ENCODE results near the gene TRAF3IP3.
"Not testable (repeated sequence)": the region's sequence is repeated elsewhere in the genome, so short reads cannot be mapped to it uniquely, and the experiment has no call there.

The TRAF3IP3 gene

DNA sequence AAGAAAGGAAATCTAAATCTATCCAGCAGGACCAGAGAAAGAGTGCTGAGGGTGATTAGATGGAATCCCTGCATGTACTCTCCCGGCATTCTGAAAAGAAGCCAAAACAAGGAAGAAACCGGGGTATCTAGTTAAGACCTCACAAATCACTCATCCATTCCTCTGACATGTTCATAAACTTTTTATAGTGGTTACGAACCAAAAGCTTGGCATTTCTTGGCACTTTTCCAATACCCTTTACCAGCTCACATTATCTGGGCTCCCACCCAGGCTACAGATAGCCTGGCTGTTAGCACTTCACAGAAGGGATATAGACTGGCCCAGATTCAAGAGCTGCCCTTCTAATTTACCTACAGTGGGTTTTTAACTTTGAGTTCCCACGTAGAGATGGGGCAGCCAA lies 30.3 kb downstream of the TRAF3IP3 start:
- TF ChIP-seq, protein P1, sequence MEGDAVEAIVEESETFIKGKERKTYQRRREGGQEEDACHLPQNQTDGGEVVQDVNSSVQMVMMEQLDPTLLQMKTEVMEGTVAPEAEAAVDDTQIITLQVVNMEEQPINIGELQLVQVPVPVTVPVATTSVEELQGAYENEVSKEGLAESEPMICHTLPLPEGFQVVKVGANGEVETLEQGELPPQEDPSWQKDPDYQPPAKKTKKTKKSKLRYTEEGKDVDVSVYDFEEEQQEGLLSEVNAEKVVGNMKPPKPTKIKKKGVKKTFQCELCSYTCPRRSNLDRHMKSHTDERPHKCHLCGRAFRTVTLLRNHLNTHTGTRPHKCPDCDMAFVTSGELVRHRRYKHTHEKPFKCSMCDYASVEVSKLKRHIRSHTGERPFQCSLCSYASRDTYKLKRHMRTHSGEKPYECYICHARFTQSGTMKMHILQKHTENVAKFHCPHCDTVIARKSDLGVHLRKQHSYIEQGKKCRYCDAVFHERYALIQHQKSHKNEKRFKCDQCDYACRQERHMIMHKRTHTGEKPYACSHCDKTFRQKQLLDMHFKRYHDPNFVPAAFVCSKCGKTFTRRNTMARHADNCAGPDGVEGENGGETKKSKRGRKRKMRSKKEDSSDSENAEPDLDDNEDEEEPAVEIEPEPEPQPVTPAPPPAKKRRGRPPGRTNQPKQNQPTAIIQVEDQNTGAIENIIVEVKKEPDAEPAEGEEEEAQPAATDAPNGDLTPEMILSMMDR (IDR thresholded peaks at IDR 0.05; ENCODE audit: low read depth, low read length, missing control alignments): no peak
- in situ Hi-C loops (cut with HindIII; ENCODE audit: low sequenced_read_pairs): no loop called here
- no peak for DNase-seq (ENCODE audit: low read depth)
- no peak overlapping the region for H3K4me3 ChIP-seq (ENCODE audit: low read depth, low read length)

DNA sequence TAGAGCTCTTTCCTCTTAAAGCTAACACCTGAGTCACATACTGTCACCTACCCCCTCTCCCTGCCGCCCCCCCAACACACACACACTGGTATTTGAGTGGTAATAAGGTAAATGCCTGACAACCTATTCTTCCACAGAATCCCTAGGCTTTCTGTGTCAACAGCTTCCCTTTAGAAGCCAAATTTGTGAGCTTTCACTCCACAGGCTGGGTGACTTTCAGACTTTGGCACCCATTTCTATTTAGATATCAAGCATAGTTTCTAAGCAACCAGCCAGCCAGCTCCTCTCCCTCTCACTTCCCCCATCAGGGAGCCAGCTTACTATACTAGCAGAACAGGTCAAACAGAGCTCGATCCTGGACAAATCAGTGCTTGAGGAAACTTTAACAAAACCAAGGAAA lies 31.7 kb downstream of the TRAF3IP3 start:
- DNase-seq (ENCODE audit: low read depth): no peak
- no peak overlapping the region for H3K4me3 ChIP-seq (ENCODE audit: low read depth, low read length)
- in situ Hi-C loops (cut with HindIII; ENCODE audit: low sequenced_read_pairs): no loop called here
- TF ChIP-seq, protein P1 (IDR thresholded peaks at IDR 0.05; ENCODE audit: low read depth, low read length, missing control alignments): no peak

DNA sequence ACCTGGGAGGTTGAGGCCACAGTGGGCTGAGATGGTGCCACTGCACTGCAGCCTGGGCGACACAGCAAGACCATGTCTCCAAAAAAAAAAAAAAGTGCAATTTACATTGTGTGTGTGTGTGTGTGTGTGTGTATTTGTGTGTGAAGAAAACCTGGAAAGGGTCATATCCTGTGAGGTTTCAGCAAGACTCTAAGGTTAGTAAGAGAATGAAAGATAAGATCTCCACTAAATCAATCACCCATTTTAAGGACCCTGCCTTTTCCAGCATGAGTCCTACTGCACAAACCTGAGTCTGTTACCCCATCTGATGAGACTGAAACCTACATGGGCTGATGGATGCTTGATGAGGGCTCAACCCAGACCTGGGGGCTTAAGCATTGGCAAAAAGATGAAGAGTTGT lies 33.4 kb downstream of the TRAF3IP3 start:
- in situ Hi-C loops (cut with HindIII; ENCODE audit: low sequenced_read_pairs): no loop called here
- DNase-seq (ENCODE audit: low read depth): no peak
- TF ChIP-seq, protein P1 (IDR thresholded peaks at IDR 0.05; ENCODE audit: low read depth, low read length, missing control alignments): no peak
- no peak overlapping the region for H3K4me3 ChIP-seq (ENCODE audit: low read depth, low read length)

GRCh38 chr1:209790286-209791193 lies 34.7 kb downstream of the TRAF3IP3 start:
- DNase-seq (ENCODE audit: low read depth): no peak
- TF ChIP-seq, protein P1 (IDR thresholded peaks at IDR 0.05; ENCODE audit: low read depth, low read length, missing control alignments): no peak
- H3K4me3 ChIP-seq (ENCODE audit: low read depth, low read length): no peak overlapping the region
- in situ Hi-C loops (cut with HindIII; ENCODE audit: low sequenced_read_pairs): no loop called here

DNA sequence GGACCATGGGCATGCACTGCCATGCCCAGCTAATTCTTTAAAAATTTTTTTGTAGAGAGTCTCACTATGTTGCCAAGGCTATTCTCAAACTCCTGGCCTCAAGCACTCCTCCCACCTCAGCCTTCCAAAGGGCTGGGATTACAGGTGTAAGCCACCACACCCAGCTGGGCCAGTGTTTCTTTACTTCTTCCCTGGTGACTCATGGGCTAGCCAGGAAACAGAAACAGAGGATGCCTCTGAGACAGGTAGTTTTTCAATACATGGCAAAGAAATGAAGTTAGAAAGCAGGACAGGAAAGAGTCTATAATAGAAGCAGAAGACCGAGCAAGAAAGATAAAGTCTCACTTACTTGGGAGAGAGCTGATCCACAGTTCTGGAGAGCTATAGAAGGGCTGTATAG lies 36.1 kb downstream of the TRAF3IP3 start:
- in situ Hi-C loops (cut with HindIII; ENCODE audit: low sequenced_read_pairs): no loop called here
- no peak overlapping the region for H3K4me3 ChIP-seq (ENCODE audit: low read depth, low read length)
- TF ChIP-seq, protein P1 (IDR thresholded peaks at IDR 0.05; ENCODE audit: low read depth, low read length, missing control alignments): no peak
- DNase-seq (ENCODE audit: low read depth): no peak

DNA sequence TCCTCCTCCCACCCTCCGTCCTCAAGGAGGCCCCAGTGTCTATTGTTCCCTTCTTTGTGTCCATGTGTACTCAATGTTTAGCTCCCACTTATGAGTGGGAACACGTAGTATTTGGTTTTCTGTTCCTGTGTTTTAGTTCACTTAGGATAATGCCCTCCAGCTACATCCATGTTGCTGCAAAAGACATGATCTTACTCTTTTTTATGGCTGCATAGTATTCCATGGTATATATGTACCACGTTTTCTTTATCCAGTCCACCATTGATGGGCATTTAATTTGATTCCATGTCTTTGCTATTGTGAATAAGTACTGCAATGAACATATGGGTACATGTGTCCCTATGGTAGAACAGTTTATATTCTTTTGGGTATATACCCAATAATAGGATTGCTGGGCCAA lies 37.9 kb downstream of the TRAF3IP3 start:
- H3K4me3 ChIP-seq (ENCODE audit: low read depth, low read length); in situ Hi-C loops (cut with HindIII; ENCODE audit: low sequenced_read_pairs); DNase-seq (ENCODE audit: low read depth): not testable (repeated sequence)

DNA sequence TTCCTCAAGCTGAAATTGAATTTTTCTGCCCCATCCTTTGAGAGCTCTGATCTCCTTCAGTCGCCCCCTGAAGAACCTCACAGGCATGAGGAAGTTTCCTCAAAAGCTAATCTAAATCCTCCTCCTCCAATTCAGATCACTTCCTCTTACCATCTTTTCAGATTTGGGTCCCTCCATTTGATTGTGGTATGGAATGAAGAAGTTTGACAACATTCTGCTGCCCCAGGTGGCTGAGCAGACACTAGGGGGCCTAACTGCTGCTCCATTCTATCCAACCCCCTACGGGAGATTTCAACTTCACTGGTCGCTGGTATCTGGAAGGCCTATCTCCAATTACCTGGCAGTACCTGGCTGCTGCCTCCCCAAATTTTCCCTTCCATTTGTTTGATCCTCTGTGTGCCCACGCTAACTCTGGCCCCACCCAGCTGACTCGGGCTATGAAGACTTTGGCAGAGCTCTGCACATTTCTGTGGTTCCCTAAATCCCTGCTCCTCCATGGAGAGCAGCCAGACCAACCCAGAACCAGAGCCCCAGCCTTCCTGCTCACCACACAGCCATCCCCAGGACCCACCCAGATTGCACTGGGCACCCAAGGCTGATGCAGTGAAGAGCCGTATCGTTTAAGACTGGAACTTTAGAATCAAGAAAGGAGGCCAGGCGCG lies 42.3 kb downstream of the TRAF3IP3 start:
- no peak overlapping the region for H3K4me3 ChIP-seq (ENCODE audit: low read depth, low read length)
- in situ Hi-C loops (cut with HindIII; ENCODE audit: low sequenced_read_pairs): no loop called here
- TF ChIP-seq, protein P1 (IDR thresholded peaks at IDR 0.05; ENCODE audit: low read depth, low read length, missing control alignments): no peak
- no peak for DNase-seq (ENCODE audit: low read depth)
